ENCODE data around the gene UGCG.
"Not testable (repeated sequence)": the region's sequence is repeated elsewhere in the genome, so short reads cannot be mapped to it uniquely, and the experiment has no call there.

UGCG gene

DNA sequence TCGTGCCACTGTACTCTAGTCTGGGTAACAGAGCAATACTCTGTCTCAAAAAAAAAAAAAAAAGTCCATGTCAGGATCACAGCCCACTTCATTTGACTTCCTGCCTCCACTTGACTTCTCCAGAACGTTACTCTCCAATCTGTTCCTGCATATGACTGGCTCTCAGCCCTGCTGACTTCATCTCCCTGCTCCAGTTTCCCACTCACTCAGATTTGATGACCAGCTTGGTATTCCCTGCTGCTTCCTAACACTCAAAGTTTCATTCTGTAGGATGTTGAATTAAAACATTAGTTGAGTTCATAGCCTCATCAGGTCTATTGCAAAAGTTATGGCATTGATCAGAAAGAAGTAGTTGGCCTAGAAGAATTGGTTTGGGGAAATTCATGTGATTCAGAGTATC lies 52.3 kb downstream of the UGCG start:
- in situ Hi-C loops (cut with MboI; ENCODE audit: low sequenced_read_pairs): no loop called here

DNA sequence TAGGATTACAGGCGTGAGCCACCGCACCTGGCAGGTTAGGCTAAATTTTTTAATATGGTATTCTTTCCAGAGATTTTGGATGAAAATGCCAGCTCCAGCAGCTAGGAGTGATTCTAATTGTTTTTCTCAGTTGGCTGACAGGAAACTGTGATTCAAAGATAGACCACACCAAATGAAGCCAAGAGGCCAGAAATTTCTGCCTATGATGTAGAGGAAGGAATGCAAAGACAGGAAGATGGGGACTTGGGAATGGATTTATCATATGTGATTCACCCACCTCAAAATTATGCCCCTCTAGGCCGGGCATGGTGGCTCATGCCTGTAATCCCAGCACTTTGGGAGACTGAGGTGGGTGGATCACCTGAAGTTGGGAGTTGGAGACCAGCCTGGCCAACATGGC lies 53.3 kb downstream of the UGCG start:
- in situ Hi-C loops (cut with MboI; ENCODE audit: low sequenced_read_pairs): no loop called here

DNA sequence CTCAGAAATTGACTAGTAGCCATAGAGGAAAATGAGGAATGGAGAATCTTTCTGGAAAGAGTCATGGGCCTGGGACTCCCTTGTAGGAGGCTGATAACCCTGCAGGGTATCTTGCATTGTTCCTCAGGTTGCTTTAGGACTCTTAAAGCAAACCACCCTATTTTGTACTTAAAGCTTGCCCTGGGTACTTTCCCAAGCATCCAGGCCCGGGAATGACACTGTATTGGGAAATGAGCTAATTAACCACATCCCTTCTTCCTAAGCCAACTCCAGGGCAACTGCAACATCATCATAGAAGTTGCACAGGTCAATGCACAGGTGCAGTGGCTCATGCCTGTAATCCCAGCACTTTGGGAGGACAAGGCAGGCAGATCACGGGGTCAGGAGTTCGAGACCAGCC lies 55.9 kb downstream of the UGCG start:
- in situ Hi-C loops (cut with MboI; ENCODE audit: low sequenced_read_pairs): no loop called here

DNA sequence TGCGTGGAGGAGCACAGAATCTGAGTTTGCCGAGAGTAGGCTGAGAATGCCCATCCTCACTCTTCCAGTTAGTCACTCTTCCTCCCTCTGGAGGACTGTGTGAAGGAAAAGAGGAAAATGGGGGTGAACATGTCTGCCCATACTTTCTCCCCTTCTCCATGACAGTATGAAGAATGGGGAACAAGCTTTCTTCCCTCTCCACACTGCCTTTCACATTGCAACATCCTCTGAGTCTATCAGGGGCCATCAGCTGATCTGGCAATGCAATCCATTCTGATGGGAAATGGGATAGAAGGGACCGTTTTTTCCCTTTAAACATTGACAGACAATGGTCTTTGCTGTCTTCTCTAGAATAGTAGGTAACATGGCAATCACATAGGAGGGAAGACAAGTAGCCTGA lies 56.8 kb downstream of the UGCG start:
- in situ Hi-C loops (cut with MboI; ENCODE audit: low sequenced_read_pairs): no loop called here

DNA sequence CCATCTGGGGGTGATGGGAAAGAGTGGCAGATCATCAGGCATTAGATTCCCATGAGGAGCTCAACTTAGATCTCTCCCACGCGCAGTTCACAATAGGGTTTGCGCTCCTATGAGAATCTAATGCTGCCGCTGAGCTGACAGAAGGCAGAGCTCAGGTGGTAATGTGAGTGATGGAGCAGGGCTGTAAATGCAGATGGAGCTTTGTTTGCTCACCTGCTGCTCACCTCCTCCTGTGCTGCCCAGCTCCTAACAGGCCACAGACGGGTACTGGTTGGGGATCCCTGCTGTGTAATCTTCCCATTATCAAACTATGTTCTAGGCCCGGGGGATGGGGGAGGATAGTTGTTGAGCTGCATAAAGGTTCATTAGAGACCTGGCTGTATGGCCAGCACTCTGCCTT lies 58.4 kb downstream of the UGCG start:
- in situ Hi-C loops (cut with MboI; ENCODE audit: low sequenced_read_pairs): no loop called here

DNA sequence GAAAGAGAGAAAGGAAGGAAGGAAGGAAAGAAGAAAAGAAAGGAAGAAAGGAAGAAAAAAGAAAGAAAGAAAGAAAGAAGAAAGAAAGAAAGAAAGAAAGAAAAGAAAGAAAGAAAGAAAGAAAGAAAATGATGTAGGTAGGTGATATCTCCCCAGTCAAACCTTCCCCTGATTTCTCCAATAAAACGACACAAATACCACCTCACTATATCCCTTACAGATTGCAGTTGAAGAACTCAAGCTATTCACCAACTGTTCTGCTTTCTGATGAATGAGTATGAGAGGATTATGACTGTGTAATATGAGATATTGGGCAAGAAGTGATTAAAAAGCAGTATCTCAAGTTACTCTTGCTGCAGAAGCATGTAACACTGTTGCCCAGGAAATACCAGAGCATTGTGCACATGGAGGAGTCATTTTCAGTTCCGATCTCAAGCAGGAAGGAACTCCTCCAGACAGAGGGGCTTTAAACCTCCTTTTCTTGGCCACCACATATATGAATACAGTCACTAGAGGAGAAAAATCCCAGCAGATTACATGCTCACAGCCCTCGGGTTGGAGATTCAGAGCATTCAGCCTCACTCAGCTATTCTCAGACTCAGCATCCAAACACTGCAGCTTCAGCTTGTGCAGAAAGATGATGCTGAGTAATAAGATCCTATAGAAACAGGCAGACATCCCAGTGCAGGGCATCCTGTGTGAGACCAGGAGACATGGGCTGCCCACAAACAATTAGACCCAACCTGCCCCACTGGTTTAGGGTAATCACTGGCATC lies 61.4 kb downstream of the UGCG start:
- in situ Hi-C loops (cut with MboI; ENCODE audit: low sequenced_read_pairs): no loop called here

DNA sequence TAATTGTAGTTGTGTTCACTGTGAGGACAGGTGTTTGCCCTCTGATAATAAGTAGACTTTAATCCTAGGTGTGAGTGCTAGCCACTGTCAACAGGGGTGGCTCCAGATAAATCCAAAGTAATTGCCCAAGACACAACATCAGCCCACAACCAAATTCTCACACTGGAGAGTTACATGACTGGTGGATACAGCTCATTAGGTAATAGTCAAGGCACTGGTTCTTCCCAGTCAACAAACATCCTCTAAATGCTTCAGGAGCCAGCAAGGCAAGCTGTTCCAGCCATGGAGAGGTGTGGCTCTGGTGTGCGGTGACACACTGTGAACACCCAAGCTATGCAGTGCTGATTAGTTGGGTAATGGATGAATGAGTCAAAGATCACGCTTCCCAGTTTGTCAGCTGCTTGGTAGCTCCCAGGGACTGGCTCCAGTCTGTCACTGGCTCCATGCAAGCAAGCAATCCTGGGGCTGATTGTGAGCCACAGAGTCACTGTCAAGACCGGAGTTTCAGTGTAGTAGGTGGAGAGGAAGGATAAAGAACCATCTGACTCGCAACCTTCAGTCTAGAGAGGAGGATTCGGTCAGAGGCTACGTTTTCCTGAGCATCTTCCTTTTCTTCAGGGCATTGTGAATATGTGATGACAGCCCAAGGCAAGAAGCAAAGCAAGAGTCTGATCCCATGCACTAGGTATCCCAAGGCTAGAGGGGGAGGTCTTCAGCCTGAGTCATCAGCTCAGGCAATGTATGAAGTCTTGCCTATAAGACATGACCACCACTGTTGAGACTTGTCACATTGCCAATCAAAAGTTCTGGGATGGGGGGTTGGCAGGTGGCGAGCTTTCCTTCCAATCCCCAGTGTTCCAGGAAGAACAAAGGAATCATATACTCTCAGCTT lies 63.1 kb downstream of the UGCG start:
- in situ Hi-C loops (cut with MboI; ENCODE audit: low sequenced_read_pairs): no loop called here

DNA sequence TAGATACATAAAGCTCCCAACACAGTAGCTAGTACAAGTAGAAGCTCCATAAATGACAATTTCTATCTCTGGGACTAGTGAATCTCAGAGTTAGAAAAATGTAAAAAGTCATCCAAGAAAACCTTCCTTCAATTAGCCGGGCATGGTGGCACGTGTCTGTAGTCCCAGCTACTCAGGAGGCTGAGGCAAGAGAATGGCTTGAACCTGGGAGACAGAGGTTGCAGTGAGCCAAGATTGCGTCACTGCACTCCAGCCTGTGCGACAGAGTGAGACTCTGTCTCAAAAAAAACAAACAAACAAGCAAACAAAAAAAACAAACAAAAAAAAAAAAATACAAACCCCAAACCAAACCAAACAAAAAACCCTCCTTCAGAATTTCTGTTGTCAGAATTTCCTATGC lies 63.9 kb downstream of the UGCG start:
- in situ Hi-C loops (cut with MboI; ENCODE audit: low sequenced_read_pairs): not testable (repeated sequence)

DNA sequence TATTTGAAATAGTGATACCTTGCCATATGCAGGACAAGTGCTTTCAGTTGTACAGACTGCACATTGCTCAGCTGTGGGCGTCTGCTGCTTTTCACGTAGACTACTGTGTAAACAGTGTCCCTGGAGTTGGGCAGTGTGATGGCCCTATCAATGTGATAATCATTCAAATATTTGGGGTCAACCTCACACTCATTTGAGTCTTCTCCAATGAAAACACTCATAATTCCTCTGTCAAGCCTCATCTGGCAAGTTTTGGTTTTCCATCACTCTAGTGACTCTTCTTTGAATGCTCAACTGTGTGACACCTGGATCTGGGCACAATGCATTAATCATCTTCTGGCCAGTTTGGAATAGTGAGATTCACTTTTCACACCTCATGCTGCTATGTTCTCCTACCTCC lies 64.4 kb downstream of the UGCG start:
- in situ Hi-C loops (cut with MboI; ENCODE audit: low sequenced_read_pairs): no loop called here

DNA sequence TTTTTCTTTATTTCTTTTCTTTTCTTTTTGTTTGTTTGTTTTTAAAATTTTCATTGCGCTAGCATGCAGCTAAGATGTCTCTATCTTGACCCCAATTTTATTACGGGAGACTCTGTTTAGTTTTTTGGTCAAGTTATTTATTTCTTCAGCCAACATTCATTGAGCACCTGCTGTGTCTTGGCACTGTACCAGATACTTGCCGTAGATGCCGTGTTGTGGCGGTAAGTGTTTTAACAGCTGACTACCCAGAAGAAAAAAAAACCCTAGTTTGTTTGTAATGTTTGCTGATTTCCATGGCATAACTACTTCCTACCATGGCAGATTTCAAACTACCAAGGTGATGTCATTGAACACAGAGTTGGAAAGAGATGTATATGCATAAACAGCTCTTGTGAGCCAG lies 65.0 kb downstream of the UGCG start:
- in situ Hi-C loops (cut with MboI; ENCODE audit: low sequenced_read_pairs): no loop called here

DNA sequence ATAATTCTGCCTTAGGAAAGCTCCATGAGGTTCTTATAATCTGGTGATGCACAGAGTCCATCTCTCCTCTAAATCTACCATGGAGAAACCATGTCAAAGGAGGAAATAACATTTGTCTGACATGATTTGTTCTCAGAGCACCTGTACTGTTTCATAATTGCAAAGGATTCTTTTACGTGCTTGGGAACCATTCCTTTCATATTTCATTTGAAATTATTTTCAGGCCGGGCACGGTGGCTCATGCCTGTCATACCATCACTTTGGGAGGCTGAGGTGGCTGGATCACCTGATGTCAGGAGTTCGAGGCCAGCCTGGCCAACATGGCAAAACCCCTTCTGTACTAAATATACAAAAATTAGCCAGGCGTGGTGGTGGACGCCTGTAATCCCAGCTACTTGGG lies 65.4 kb downstream of the UGCG start:
- in situ Hi-C loops (cut with MboI; ENCODE audit: low sequenced_read_pairs): no loop called here

DNA sequence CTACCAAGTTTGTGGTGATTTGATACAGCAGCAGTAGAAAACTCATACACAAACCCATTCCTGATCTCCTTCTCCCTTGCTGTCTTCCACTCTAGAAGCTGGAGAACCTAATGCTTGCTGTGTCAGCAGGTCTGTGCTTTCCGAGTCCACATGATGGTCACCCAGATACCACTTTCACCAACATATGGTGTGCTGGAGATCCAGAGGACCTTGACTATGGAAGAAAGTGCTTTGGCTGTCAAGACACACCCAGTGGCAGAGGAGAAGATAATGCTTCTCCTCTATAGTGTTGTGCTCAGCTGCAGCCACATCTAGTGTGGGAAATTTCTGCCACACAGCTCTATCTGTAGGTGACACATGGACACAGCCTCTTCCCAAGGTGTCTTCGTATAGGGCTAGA lies 67.4 kb downstream of the UGCG start:
- in situ Hi-C loops (cut with MboI; ENCODE audit: low sequenced_read_pairs): no loop called here

DNA sequence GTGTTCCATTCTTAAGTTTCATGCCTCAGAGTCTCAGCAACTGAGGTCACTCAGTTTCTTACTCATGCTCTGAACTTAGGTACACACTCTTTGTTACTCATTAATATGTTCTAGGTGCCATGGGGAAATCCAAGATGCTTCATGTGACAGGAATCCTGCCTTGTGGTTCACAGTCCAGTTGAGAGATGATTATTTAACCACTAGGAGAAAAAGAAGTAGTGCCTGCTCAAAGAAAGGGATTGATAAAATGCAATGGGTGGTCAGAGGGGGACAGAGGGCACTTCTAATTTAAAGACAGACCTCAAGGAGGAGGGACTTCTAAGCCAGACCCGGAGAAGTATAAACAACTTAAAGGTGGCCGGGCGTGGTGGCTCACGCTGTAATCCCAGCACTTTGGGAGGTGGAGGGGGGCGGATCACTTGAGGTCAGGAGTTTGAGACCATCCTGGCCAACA lies 69.0 kb downstream of the UGCG start:
- in situ Hi-C loops (cut with MboI; ENCODE audit: low sequenced_read_pairs): no loop called here

DNA sequence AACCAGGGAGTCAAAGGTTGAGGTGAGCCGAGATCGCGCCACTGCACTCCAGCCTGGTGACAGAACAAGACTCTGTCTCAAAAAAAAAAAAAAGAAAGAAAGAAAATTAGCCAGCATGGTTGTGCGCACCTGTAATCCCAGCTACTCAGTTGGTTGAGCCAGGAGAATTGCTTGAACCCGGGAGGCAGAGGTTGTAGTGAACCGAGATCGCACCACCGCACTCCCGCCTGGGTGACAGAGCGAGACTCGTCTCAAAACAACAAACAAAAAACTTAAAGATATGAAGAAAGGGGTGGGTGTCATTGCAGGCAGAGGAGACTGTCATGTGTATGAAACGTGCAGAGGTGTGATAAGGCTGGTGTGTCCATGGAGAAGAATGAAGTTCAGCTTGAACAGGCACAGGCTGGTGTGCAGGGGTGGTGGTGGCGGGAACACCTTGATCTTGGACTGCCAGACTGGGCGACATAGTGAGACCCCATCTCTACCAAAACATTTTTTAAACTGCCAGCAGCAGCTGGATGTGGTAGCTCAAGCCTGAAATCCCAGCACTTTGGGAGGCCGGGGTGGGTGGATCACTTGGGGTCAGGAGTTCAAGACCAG lies 69.6 kb downstream of the UGCG start:
- in situ Hi-C loops (cut with MboI; ENCODE audit: low sequenced_read_pairs): no loop called here

DNA sequence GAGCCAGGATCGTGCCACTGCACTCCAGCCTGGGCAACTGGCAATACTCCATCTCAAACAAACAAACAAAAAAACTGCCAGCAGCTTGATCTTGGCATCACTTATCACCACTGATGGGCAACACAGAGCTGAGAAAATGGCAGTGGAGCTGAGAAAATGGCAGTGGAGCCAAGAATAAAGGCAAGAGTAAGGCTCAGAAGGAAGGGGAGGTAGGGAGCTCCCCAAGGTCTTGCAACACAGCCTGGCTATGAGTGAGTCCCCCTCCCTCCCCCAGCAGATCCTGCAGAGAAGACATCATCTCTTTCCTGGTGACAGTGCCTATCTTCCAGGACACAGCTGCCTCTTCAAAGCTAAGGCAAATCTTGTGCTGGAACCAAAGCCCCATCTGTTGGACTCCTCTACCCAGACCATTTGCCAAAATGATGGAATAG lies 70.3 kb downstream of the UGCG start:
- in situ Hi-C loops (cut with MboI; ENCODE audit: low sequenced_read_pairs): no loop called here

DNA sequence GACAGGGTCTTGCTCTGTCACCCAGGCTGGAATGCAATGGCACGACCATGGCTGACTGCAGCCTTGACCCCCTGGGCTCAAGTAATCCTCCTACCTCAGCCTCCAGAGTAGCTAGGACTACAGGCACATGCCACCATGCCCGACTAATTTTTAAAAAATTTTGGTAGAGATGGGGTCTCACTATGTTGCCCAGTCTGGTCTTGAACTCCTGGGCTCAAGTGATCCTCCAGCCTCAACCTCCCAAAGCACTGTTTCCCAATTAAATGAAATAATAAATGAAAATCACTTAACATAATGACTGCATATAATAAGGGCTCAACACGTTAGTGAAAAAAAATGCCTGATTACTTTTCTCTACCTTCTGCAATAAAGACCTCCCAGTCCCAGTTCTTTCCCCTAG lies 71.0 kb downstream of the UGCG start:
- in situ Hi-C loops (cut with MboI; ENCODE audit: low sequenced_read_pairs): no loop called here

DNA sequence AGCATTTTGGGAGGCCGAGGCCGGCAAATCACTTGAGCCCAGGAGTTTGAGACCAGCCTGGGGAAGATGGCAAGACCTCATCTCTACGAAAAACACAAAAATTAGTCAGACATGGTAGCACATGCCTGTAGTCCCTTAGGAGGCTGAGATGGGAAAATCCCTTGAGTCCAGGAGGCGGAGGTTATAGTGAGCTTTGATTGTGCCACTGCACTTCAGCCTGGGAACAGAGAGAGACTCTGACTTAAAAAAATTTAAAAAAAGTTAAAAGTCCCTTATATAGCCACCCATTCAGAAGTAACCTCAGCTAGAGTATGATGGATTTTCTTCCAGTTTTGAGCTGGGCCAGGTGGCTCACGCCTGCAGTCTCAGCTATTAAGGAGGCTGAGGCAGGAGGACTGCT lies 72.4 kb downstream of the UGCG start:
- in situ Hi-C loops (cut with MboI; ENCODE audit: low sequenced_read_pairs): no loop called here

DNA sequence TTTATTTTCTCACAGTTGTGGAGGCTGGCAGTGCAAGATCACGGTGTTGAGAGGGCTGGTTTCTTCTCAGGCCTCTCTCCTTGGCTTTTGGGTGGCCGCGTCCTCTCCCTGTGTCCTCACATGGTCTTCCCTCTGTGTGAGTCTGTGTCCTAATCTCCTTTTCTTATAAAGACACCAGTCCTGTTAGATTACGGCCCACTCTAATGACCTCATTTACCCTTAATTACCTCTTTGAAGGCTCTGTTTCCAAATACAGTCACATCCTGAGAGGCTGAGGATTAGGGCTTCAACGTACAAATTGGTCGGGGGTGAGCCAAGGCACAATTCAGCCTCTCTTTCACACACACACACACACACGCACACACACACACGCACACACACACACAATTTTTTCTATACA lies 73.0 kb downstream of the UGCG start:
- in situ Hi-C loops (cut with MboI; ENCODE audit: low sequenced_read_pairs): no loop called here

DNA sequence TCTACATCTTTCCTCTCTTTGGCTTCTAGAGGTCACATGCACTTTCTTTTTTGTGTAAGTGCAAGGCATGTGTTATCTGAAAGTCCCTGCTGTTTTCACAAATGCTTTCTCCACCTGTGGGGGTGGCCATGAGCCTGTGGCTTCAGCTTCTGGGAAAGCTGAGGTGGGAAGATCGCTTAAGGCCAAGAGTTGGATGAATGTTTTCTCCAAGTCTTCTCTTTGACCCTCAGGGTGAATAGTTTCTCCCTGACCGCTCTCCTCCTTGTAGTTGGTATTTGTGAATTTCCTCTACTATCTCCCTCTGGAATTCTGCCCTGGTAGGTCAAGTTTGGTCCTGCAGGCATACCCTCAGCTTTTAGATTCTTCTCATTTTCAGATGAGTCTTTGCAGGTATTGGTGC lies 74.2 kb downstream of the UGCG start:
- in situ Hi-C loops (cut with MboI; ENCODE audit: low sequenced_read_pairs): no loop called here

DNA sequence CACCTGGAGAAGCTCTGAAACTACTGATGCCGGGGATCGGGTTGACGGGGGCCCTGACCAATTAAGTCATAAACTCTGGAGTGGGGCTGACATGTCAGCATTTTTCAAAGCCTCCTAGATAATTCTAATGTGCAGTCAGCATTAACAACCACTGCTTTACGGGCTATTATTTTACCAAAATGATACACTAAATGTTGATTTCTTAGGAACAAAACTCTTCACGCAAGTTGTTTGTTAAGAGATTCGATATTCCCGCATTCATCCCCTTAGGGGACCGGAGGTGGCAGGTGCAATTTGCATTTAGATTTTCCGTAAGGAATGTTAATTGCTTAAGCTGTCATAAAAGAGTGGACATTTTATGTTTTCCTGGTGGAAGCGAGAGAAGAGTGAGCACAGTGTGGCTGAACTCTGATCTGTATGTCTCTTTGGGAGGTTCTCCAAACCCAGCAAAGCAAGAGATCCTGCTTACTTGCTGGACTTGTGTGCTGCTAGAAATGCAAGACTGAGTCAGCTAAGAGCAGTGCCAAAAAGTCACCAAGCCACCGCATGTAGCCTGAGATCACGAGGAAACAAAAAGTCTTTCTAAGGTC lies 77.6 kb downstream of the UGCG start:
- in situ Hi-C loops (cut with MboI; ENCODE audit: low sequenced_read_pairs): no loop called here

DNA sequence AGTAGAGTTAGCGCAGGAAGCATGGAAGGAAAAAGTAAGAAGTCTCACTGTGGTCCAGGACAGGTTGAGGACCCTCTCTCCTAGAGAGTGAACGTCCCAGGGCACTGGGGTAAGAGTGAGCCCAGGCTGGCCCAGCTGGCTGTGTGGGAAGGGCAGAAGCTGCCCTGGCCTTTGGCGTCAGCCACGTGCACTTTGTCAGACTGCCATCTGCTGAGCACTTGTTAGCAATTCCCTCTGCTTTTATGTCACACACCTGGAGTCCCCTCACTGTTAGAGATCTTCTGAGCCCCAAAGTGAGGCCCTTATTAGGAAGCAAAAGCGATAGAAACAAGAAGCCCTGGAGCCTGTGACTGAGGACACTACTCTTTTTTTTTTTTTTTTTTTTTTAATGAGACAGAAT lies 79.1 kb downstream of the UGCG start:
- in situ Hi-C loops (cut with MboI; ENCODE audit: low sequenced_read_pairs): no loop called here

Measured in HL-60/S4 treated with phorbol 12-myristate 13-acetate at 8.2 ng/mL for 4 days and 3 days (cell line).